Neuronal stem cell (in vitro differentiated cells): Measurements from ENCODE around the gene ASB18.

Source experiments
- DNase-seq: peaks from one replicate; pipeline ENCODE4 v3.0.0-alpha.2; 2013; ENCODE audit warnings: low spot score
- H2AFZ ChIP-seq: one replicate; pipeline ENCODE4 v1.6.1; 2013; ENCODE audit warnings: mild to moderate bottlenecking, low read length, inconsistent platforms
- H2AK5ac ChIP-seq: 2 replicates; pipeline ENCODE4 v1.6.1; 2013; ENCODE audit warnings: low read depth, mild to moderate bottlenecking, inconsistent platforms, low read length, moderate library complexity, mixed read lengths
- H2BK120ac ChIP-seq: 2 replicates; pipeline ENCODE4 v1.6.1; 2013; ENCODE audit warnings: low read depth, mild to moderate bottlenecking, inconsistent platforms, low read length, moderate library complexity, mixed read lengths
- H2BK12ac ChIP-seq: one replicate; pipeline ENCODE4 v1.6.1; 2013; ENCODE audit warnings: low read length, inconsistent platforms
- H2BK15ac ChIP-seq: 2 replicates; pipeline ENCODE4 v1.6.1; 2013; ENCODE audit warnings: mild to moderate bottlenecking, low read length, inconsistent platforms, mixed read lengths
- H2BK5ac ChIP-seq: one replicate; pipeline ENCODE4 v1.6.1; 2013; ENCODE audit warnings: inconsistent platforms, mild to moderate bottlenecking, low read length, moderate library complexity
- H3K14ac ChIP-seq: one replicate; pipeline ENCODE4 v1.6.1; 2013; ENCODE audit warnings: low read length, inconsistent platforms
- H3K18ac ChIP-seq: 2 replicates; pipeline ENCODE4 v1.6.1; 2013; ENCODE audit warnings: low read length, inconsistent platforms
- H3K23ac ChIP-seq: 2 replicates; pipeline ENCODE4 v1.6.1; 2013; ENCODE audit warnings: low read depth, mild to moderate bottlenecking, mixed read lengths, low read length, inconsistent platforms; ENCODE audit not compliant: poor library complexity
- H3K27ac ChIP-seq: replicated peaks from 3 replicates; pipeline ENCODE4 v1.5.1; 2013; ENCODE audit warnings: low read length, inconsistent platforms
- H3K27me3 ChIP-seq, 3 experiments: 2 replicates each; pipeline ENCODE4 v1.6.1; 2013; ENCODE audit warnings: low read length in 3 of 3, mild to moderate bottlenecking in 2 of 3, inconsistent platforms in 1 of 3, low read depth in 1 of 3, mixed read lengths in 1 of 3, moderate library complexity in 1 of 3; ENCODE audit not compliant: control insufficient read depth in 3 of 3, insufficient read depth in 3 of 3
- H3K36me3 ChIP-seq, 2 donors: replicated peaks in 1 of 2; 2 replicates each; pipeline ENCODE4 v1.6.1; 2013; ENCODE audit warnings: low read length in 2 of 2; ENCODE audit not compliant: control insufficient read depth in 2 of 2, insufficient read depth in 2 of 2
- H3K4ac ChIP-seq: 2 replicates; pipeline ENCODE4 v1.6.1; 2013; ENCODE audit warnings: inconsistent platforms, mild to moderate bottlenecking, low read length, moderate library complexity
- H3K4me1 ChIP-seq, 2 donors: 1 replicate in 1 of 2; 2 replicates in 1 of 2; pipeline ENCODE4 v1.6.1; 2013; ENCODE audit warnings: low read length in 2 of 2, low read depth in 1 of 2; ENCODE audit not compliant: control insufficient read depth in 2 of 2, insufficient read depth in 1 of 2
- H3K4me2 ChIP-seq: one replicate; pipeline ENCODE4 v1.6.1; 2013; ENCODE audit warnings: mild to moderate bottlenecking, low read length, inconsistent platforms; ENCODE audit not compliant: insufficient read depth, poor library complexity, severe bottlenecking
- H3K4me3 ChIP-seq, 2 donors: 2 replicates each; pipeline ENCODE4 v1.5.1; 2013; ENCODE audit warnings: low read length in 2 of 2, mild to moderate bottlenecking in 2 of 2, inconsistent platforms in 1 of 2, moderate library complexity in 1 of 2
- H3K79me1 ChIP-seq: one replicate; pipeline ENCODE4 v1.6.1; 2013; ENCODE audit warnings: low read depth, mild to moderate bottlenecking, inconsistent platforms, low read length, moderate library complexity
- H3K9ac ChIP-seq: one replicate; pipeline ENCODE4 v1.6.1; 2013; ENCODE audit warnings: mild to moderate bottlenecking, low read depth, low read length, inconsistent platforms; ENCODE audit not compliant: poor library complexity
- H3K9me3 ChIP-seq, 2 donors: replicated peaks in 1 of 2; 2 replicates each; pipeline versions ENCODE3 to v1.6.1; 2013; ENCODE audit warnings: low read length in 2 of 2, mild to moderate bottlenecking in 2 of 2, inconsistent platforms in 1 of 2, low read depth in 1 of 2, mixed read lengths in 1 of 2, moderate library complexity in 1 of 2; ENCODE audit not compliant: control insufficient read depth in 2 of 2, insufficient read depth in 1 of 2
- H4K8ac ChIP-seq: one replicate; pipeline ENCODE4 v1.6.1; 2013; ENCODE audit warnings: low read depth, mild to moderate bottlenecking, inconsistent platforms, low read length, moderate library complexity
- H4K91ac ChIP-seq: one replicate; pipeline ENCODE4 v1.6.1; 2013; ENCODE audit warnings: low read length, low read depth, mild to moderate bottlenecking, inconsistent platforms; ENCODE audit not compliant: poor library complexity
- WGBS, 2 donors: extraction: QIAGEN DNeasy Blood & Tissue Kit; methylation state at CpG; one replicate each; pipeline ENCODE4 v1.1.7; 2013; ENCODE audit warnings: missing lambda C conversion rate in 2 of 2, mixed read lengths in 1 of 2; ENCODE audit not compliant: insufficient read length in 2 of 2, insufficient replicate concordance in 1 of 2; ENCODE audit errors: extremely low coverage in 2 of 2; 5-methylcytosine and 5-hydroxymethylcytosine counted together

The ASB18 gene

DNA sequence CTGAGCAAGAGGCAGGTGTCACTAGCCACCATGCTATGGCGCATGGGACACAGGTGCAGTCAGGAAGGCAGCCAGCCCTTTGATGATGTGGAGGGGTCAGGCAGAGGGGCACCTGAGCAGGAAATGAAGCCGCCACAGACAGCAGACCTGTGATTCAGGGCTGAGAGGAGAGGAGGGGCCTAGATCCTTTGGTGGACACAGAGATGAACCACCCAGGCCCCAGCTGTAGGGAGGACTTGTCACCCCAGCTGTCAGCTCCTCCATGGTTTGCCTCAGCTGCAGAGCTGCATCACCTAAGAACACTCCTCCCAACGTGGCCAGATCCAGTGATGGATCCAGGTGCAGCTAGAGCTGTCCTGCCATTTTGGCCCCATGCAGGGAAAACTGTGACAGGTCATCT lies 11.6 kb downstream of the ASB18 start:
- Histone ChIP-seq H4K91ac (peak overlapping the region; percentile 50), H3K9me3 (no peaks in the 10 kb centered on the region), H3K4me3 (no peak overlapping the region), H3K4me2 (no peak overlapping the region), H3K23ac (no peak overlapping the region), H3K9ac (no peak overlapping the region), H4K8ac (no peak overlapping the region), H3K18ac (no peak overlapping the region), H2BK12ac (no peak overlapping the region), H3K14ac (peak overlapping the region; percentile 39), H3K36me3 (no peaks in the 10 kb centered on the region), H2AFZ (no peak overlapping the region), H3K4ac (no peak overlapping the region), H3K4me1 (peaks cover 0 to 17% of the 10 kb centered on the region in 2 donors), H3K27ac (no peak overlapping the region), H3K27me3 (no peaks in the 10 kb centered on the region), H2AK5ac (no peak overlapping the region), H2BK120ac (no peak overlapping the region), H2BK15ac (no peak overlapping the region), H3K79me1 (no peaks in the 10 kb centered on the region), H2BK5ac (no peak overlapping the region)
- DNase-seq, result no peak
- no CpG with 5 or more reads among the region's 3 CpGs for WGBS, 2 donors

DNA sequence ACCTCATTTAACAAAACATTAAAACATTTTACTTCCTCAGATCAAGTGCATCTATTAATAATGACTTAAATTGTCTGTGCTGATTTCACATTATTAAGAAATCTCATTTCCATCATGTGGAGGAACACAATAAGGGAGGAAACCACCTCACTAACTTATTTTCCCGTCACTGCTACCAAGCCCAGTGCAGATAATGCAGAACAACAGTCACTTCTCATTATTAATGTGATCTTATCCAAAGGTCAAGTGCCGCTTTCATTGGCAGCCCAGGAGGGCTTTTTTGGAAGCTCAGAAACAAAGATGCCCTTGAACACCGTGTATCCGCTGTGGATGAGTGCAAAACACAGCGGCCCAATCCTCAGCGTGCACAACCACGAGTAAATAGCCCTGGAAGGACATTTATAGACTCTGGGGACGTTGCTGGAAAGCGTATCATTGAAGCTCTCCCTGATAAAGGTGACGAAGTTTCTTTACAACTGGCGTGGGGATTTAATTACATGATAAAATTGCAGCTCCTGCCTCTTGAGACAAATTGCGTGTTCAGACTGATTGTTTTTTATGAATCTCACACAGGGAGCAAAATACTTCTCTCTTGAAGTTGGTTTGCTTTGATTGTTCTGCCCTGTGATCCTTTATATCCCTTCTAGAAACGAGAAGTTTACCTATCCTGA lies 13.2 kb downstream of the ASB18 start:
- no peak for DNase-seq
- Histone ChIP-seq H3K4me2 (no peak overlapping the region), H3K9ac (no peak overlapping the region), H3K27ac (no peak overlapping the region), H2AK5ac (no peak overlapping the region), H3K4me1 (peaks cover 0 to 6% of the 10 kb centered on the region in 2 donors), H2BK120ac (no peak overlapping the region), H3K27me3 (no peaks in the 10 kb centered on the region), H3K4ac (no peak overlapping the region), H4K91ac (no peak overlapping the region), H3K79me1 (no peaks in the 10 kb centered on the region), H3K18ac (no peak overlapping the region), H2AFZ (peak overlapping the region; percentile 8), H2BK5ac (no peak overlapping the region), H4K8ac (no peak overlapping the region), H2BK12ac (no peak overlapping the region), H2BK15ac (no peak overlapping the region), H3K9me3 (no peaks in the 10 kb centered on the region), H3K23ac (no peak overlapping the region), H3K4me3 (no peak overlapping the region), H3K14ac (no peak overlapping the region), H3K36me3 (no peaks in the 10 kb centered on the region)
- WGBS, 2 donors, result no CpG with 5 or more reads among the region's 13 CpGs

DNA sequence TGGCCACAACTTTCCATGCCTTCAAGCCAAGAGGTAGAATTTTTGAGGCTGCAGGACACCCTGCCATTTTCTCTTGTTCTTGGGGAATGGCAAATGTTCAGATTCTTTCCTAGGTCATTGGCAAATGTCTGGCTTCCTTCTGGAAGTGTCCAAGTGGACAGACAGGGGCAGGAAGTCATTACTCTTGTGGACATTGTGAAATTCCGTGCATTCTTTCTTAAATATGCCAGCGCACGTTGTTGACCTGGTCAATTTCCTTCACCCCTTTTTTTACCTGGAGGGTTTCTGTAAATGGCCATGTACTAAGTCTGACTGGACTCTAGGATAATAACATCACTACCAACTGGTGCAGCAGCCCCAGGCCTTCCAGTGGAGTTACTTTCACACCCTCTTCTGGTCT lies 13.9 kb downstream of the ASB18 start:
- Histone ChIP-seq H4K8ac (no peak overlapping the region), H3K9ac (no peak overlapping the region), H3K36me3 (no peaks in the 10 kb centered on the region), H3K4me3 (no peak overlapping the region), H3K23ac (no peak overlapping the region), H3K4me1 (peaks cover 0 to 6% of the 10 kb centered on the region in 2 donors), H3K9me3 (no peaks in the 10 kb centered on the region), H3K14ac (no peak overlapping the region), H2BK120ac (no peak overlapping the region), H3K27me3 (no peaks in the 10 kb centered on the region), H2BK12ac (no peak overlapping the region), H2BK5ac (no peak overlapping the region), H3K79me1 (no peaks in the 10 kb centered on the region), H2BK15ac (no peak overlapping the region), H2AFZ (no peak overlapping the region), H3K4ac (no peak overlapping the region), H3K27ac (no peak overlapping the region), H2AK5ac (no peak overlapping the region), H4K91ac (no peak overlapping the region), H3K4me2 (no peak overlapping the region), H3K18ac (no peak overlapping the region)
- no peak for DNase-seq
- no CpG with 5 or more reads among the region's 3 CpGs for WGBS, 2 donors

DNA sequence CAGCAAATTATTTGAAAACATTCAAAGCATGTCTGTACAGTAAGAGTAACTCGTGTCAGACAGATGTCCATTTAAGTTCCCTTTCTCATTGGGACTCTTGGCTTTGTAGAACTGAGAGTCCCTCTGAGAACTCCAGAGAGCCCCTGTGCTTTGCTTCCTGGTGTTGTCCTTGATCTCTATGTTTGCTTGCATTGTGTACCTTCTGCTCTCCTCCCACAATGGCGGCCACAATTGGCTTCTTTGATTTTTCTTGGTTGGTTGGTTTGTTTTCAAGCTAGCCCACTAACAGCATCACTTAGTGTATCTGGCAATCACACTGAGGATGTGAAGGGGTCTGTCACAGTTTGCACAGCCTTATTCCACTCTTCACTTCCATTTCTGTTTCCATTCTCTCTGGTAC lies 15.1 kb downstream of the ASB18 start:
- H3K14ac ChIP-seq, result no peak overlapping the region
- no peak overlapping the region for H2AFZ ChIP-seq
- no peaks in the 10 kb centered on the region for H3K79me1 ChIP-seq
- H2BK120ac ChIP-seq, result no peak overlapping the region
- no peak for DNase-seq
- no peak overlapping the region for H3K27ac ChIP-seq
- H3K23ac ChIP-seq, result no peak overlapping the region
- H2BK5ac ChIP-seq, result no peak overlapping the region
- no peak overlapping the region for H3K4ac ChIP-seq
- no peak overlapping the region for H3K4me3 ChIP-seq
- H3K9me3 ChIP-seq, result no peaks in the 10 kb centered on the region
- no peaks in the 10 kb centered on the region for H3K36me3 ChIP-seq
- no peak overlapping the region for H3K4me2 ChIP-seq
- H2BK12ac ChIP-seq, result no peak overlapping the region
- H3K9ac ChIP-seq, result no peak overlapping the region
- H3K27me3 ChIP-seq, result no peaks in the 10 kb centered on the region
- no peak overlapping the region for H4K91ac ChIP-seq
- H2BK15ac ChIP-seq, result no peak overlapping the region
- H2AK5ac ChIP-seq, result no peak overlapping the region
- WGBS, 2 donors, result no CpG with 5 or more reads among the region's 2 CpGs
- H3K18ac ChIP-seq, result no peak overlapping the region
- H3K4me1 ChIP-seq, result peaks cover 0 to 6% of the 10 kb centered on the region in 2 donors
- H4K8ac ChIP-seq, result no peak overlapping the region
